MCF 10A (cell line): Measurements from ENCODE around the gene ARMH2. TPM values are rescaled to one million over a fixed set of nuclear protein-coding genes. Genes with fewer than 3 reads are reported as not detected.
A peak's percentile ranks its signal among the peaks of the same experiment; 100 is the strongest.

Source experiments
- BruUV-seq: library from RNA; stranded (reverse); fragments of 400-500 nt; replicated peaks from 2 replicates; lab custom pipeline; 2021; lab: Mats Ljungman, UMichigan
- CTCF ChIA-PET: fragments of 300-600 bp; sonication (Branson Sonifier 250); formaldehyde crosslinking; extraction: SDS; loops from one replicate; lab custom pipeline; 2021; ENCODE audit warnings: antibody characterized with exemption, inconsistent platforms; lab: Yijun Ruan, JAX
- POLR2A ChIA-PET: fragments of 300-600, 350-650 bp; sonication (Branson Sonifier 250); formaldehyde crosslinking; extraction: SDS; loops from one replicate; lab custom pipeline; 2020; ENCODE audit warnings: antibody characterized with exemption, inconsistent platforms; lab: Yijun Ruan, JAX
- DNase-seq: peaks from one replicate; pipeline ENCODE4 v3.0.0-alpha.2; 2018; ENCODE audit not compliant: unreplicated experiment
- H3K27ac Mint-ChIP-seq: one replicate; pipeline ENCODE4 v1.8.0; 2022; ENCODE audit warnings: mild to moderate bottlenecking, low read depth, mixed read lengths; ENCODE audit not compliant: unreplicated experiment
- H3K27me3 Mint-ChIP-seq: one replicate; pipeline ENCODE4 v1.8.0; 2022; ENCODE audit warnings: mixed read lengths; ENCODE audit not compliant: insufficient read depth, unreplicated experiment
- H3K36me3 Mint-ChIP-seq: one replicate; pipeline ENCODE4 v1.8.0; 2022; ENCODE audit warnings: mild to moderate bottlenecking, moderate library complexity, mixed read lengths; ENCODE audit not compliant: insufficient read depth, unreplicated experiment
- H3K4me1 Mint-ChIP-seq: one replicate; pipeline ENCODE4 v1.8.0; 2022; ENCODE audit warnings: mixed read lengths; ENCODE audit not compliant: insufficient read depth, unreplicated experiment
- H3K4me3 Mint-ChIP-seq: one replicate; pipeline ENCODE4 v1.8.0; 2022; ENCODE audit warnings: mild to moderate bottlenecking, moderate library complexity, mixed read lengths; ENCODE audit not compliant: unreplicated experiment
- H3K9me3 Mint-ChIP-seq: one replicate; pipeline ENCODE4 v1.8.0; 2022; ENCODE audit warnings: mixed read lengths; ENCODE audit not compliant: unreplicated experiment
- CTCF ChIP-seq: fragments of 200-600 bp; IDR thresholded peaks from one replicate; pipeline ENCODE4 v1.8.0; 2022; ENCODE audit warnings: antibody characterized with exemption, mild to moderate bottlenecking; ENCODE audit not compliant: unreplicated experiment
- intact Hi-C: fragments of 100-400 bp; cut with micrococcal nuclease; formaldehyde crosslinking; loops from 2 replicates; pipeline ENCODE4 v1.14.1; 2022
- total RNA-seq: library from RNA; stranded (reverse); gene quantifications from 2 replicates; pipeline ENCODE4 v1.2.3, GENCODE V29; 2022

ARMH2 gene
- total RNA-seq, 1 experiment from 2014 or later = not detected

- no peak for TF ChIP-seq CTCF
- Mint-ChIP-seq H3K27ac (no peak overlapping the region), H3K4me3 (no peak overlapping the region), H3K27me3 (no peaks in the 10 kb centered on the region), H3K9me3 (no peaks in the 10 kb centered on the region), H3K36me3 (peaks cover 4% of the 10 kb centered on the region), H3K4me1 (peaks cover 24% of the 10 kb centered on the region)
- CTCF ChIA-PET = interaction anchor here (1.1 kb wide), 1 partner anchor 200 kb away, joined by 3 read pairs; no protein-coding TSS in a partner anchor
- POLR2A ChIA-PET = interaction anchor here (1.0 to 2.1 kb wide), 4 partner anchors 36 to 107 kb away, joined by 3 to 15 read pairs (median 7); partner anchors contain the start of genes C6orf62 and GMNN
- intact Hi-C loops = no loop called here
- DNase-seq = no peak
- no TSS peak for BruUV-seq
These were observed 26.5 kb upstream of the ARMH2 start for GRCh38 chr6:24825130-24825630.

GRCh38 chr6:24824142-24824938 lies 25.6 kb upstream of the ARMH2 start:
- Mint-ChIP-seq H3K36me3 (peaks cover 4% of the 10 kb centered on the region), H3K27ac (no peak overlapping the region), H3K4me1 (peaks cover 24% of the 10 kb centered on the region), H3K4me3 (no peak overlapping the region), H3K9me3 (no peaks in the 10 kb centered on the region), H3K27me3 (no peaks in the 10 kb centered on the region)
- BruUV-seq = no TSS peak
- no peak for DNase-seq
- POLR2A ChIA-PET = interaction anchor here (0.5 to 2.1 kb wide), 7 partner anchors 11 to 193 kb away, joined by 3 to 15 read pairs (median 4); partner anchors contain the start of genes C6orf62 and GMNN
- intact Hi-C loops = no loop called here
- no peak for TF ChIP-seq CTCF
- CTCF ChIA-PET = interaction anchor here (1.0 to 1.3 kb wide), 4 partner anchors 11 to 201 kb away, joined by 3 to 6 read pairs (median 4); no protein-coding TSS in a partner anchor

- no TSS peak for BruUV-seq
- H3K27me3 Mint-ChIP-seq = no peaks in the 10 kb centered on the region
- ChIA-PET CTCF (interaction anchor here (0.6 to 1.3 kb wide), 3 partner anchors 12 to 382 kb away, joined by 3 to 6 read pairs (median 4); no protein-coding TSS in a partner anchor), POLR2A (interaction anchor here (0.6 to 2.2 kb wide), 11 partner anchors 9 to 203 kb away, joined by 3 to 15 read pairs (median 4); partner anchors contain the start of gene GMNN)
- no peak for DNase-seq
- H3K4me3 Mint-ChIP-seq = no peak overlapping the region
- no peak overlapping the region for H3K27ac Mint-ChIP-seq
- peaks cover 17% of the 10 kb centered on the region for H3K4me1 Mint-ChIP-seq
- no peak for TF ChIP-seq CTCF
- H3K36me3 Mint-ChIP-seq = peaks cover 4% of the 10 kb centered on the region
- H3K9me3 Mint-ChIP-seq = no peaks in the 10 kb centered on the region
- intact Hi-C loops = no loop called here
These were observed 24.5 kb upstream of the ARMH2 start for GRCh38 chr6:24823185-24823584.

- intact Hi-C loops = no loop called here
These were observed 24.0 kb upstream of the ARMH2 start for GRCh38 chr6:24822696-24823095.

More at GRCh38 chr6:24822696-24823095, 24.0 kb upstream of the ARMH2 start:
- Mint-ChIP-seq H3K4me3 (no peak overlapping the region), H3K36me3 (peaks cover 4% of the 10 kb centered on the region), H3K4me1 (peaks cover 13% of the 10 kb centered on the region), H3K27ac (peak overlapping the region; percentile 46), H3K9me3 (no peaks in the 10 kb centered on the region), H3K27me3 (no peaks in the 10 kb centered on the region)
- no TSS peak for BruUV-seq
- no peak for TF ChIP-seq CTCF
- peak; percentile 65 for DNase-seq
- ChIA-PET POLR2A (interaction anchor here (0.6 to 2.2 kb wide), 9 partner anchors 10 to 203 kb away, joined by 3 to 6 read pairs (median 3); no protein-coding TSS in a partner anchor), CTCF (interaction anchor here (0.6 to 1.3 kb wide), 2 partner anchors 80 to 381 kb away, joined by 3 to 4 read pairs; no protein-coding TSS in a partner anchor)
